Mononuclear cell (primary cell): ENCODE results near the gene EEA1. TPM values are rescaled to one million over a fixed set of nuclear protein-coding genes. Genes with fewer than 3 reads are reported as not detected.
"Not testable (repeated sequence)": the region's sequence is repeated elsewhere in the genome, so short reads cannot be mapped to it uniquely, and the experiment has no call there.

Source experiments
- H3K27me3 ChIP-seq: 2 replicates; pipeline ENCODE4 v1.6.0; 2011; ENCODE audit warnings: low read length, control low read depth; ENCODE audit not compliant: insufficient read depth
- H3K4me1 ChIP-seq: 2 replicates; pipeline ENCODE4 v1.5.1; 2011; ENCODE audit warnings: mild to moderate bottlenecking, low read length, control low read depth; ENCODE audit not compliant: insufficient read depth
- H3K4me3 ChIP-seq: 2 replicates; pipeline ENCODE4 v1.5.1; 2011; ENCODE audit warnings: mild to moderate bottlenecking, low read length, moderate library complexity
- H3K9me3 ChIP-seq: 2 replicates; pipeline ENCODE4 v1.5.1; 2011; ENCODE audit warnings: low read depth, mild to moderate bottlenecking, control low read depth, low read length
- total RNA-seq: library from RNA; depleted of rRNA; stranded (reverse); fragments of >200 nt; gene quantifications from one replicate; pipeline ENCODE4 v1.2.3, GENCODE V29; 2012

EEA1 gene
- total RNA-seq, 1 donor, result 6.2 TPM

DNA sequence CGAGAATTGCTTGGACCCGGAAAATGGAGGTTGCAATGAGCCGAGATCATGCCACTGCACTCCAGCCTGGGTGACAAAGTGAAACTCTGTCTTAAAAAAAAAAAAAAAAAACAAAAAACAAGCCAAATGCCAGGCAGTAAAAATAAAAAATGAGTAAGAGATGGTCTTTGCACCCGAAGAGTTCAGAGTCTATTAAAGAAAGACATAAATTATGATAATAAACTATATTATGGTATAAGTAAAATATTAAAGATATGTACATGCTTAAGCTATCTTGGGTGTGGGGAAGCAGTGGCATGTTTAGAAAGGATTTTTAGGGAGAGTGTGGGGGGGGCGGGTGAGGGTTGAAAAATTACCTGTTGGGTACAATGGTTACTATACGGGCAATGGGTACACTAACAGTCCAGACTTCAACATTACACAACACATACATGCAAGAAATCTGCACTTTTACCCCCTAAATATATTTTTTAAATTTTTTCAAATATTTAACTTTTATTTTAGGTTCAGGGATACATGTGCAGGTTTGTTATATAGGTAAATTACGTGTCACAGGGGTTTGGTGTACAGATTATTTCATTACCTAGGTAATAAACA lies 99.3 kb downstream of the EEA1 start:
- H3K9me3 ChIP-seq, result no peaks in the 10 kb centered on the region
- no peaks in the 10 kb centered on the region for H3K27me3 ChIP-seq
- no peaks in the 10 kb centered on the region for H3K4me1 ChIP-seq
- H3K4me3 ChIP-seq, result no peak overlapping the region

DNA sequence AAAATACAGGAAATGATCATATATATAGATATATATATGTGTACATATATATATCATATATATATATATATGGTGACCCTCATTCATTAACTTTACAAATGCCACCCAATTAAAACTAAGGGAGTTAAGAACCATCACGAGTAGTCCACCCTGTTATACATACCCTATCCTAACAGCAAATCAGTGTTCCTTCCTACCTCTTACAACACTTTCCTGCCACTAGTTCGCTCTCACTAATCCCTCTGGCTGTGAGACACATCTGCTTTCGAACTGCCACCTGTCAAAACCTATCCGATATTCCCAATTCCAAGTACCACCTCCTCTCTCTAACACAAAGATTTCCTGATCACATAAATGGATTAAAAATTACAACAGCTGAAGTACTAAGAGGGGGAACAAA lies 100.5 kb downstream of the EEA1 start:
- H3K4me3 ChIP-seq, result no peak overlapping the region
- H3K27me3 ChIP-seq, result no peaks in the 10 kb centered on the region
- no peaks in the 10 kb centered on the region for H3K4me1 ChIP-seq
- H3K9me3 ChIP-seq, result no peaks in the 10 kb centered on the region

- Histone ChIP-seq H3K4me3 (no peak overlapping the region), H3K4me1 (no peaks in the 10 kb centered on the region), H3K9me3 (no peaks in the 10 kb centered on the region), H3K27me3 (no peaks in the 10 kb centered on the region)
Measured at GRCh38 chr12:92827836-92828431, 101.2 kb downstream of the EEA1 start.

- no peak overlapping the region for H3K4me3 ChIP-seq
- no peaks in the 10 kb centered on the region for H3K27me3 ChIP-seq
- no peaks in the 10 kb centered on the region for H3K4me1 ChIP-seq
- no peaks in the 10 kb centered on the region for H3K9me3 ChIP-seq
Measured at GRCh38 chr12:92821142-92821541, 108.0 kb downstream of the EEA1 start.

DNA sequence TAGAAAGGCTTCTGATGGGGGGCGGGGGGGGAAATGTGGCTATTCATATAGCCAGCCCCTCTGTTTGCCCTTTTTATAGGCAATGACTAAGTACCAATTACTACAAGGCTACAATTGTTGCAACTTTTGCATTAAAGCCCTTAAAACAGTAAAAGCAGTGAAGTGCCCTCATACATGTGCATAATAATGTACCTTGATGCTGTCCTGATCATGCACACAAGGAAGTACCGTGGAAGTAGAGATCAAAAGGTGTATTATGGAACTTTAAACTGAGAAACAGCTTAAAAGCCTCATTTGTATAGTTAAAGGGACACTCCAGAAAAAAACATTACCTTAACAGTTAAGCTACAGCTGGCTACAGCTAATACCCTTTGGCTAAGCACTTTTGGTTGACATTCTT lies 114.5 kb downstream of the EEA1 start:
- H3K4me3 ChIP-seq, result no peak overlapping the region
- no peaks in the 10 kb centered on the region for H3K27me3 ChIP-seq
- no peaks in the 10 kb centered on the region for H3K9me3 ChIP-seq
- H3K4me1 ChIP-seq, result no peaks in the 10 kb centered on the region

DNA sequence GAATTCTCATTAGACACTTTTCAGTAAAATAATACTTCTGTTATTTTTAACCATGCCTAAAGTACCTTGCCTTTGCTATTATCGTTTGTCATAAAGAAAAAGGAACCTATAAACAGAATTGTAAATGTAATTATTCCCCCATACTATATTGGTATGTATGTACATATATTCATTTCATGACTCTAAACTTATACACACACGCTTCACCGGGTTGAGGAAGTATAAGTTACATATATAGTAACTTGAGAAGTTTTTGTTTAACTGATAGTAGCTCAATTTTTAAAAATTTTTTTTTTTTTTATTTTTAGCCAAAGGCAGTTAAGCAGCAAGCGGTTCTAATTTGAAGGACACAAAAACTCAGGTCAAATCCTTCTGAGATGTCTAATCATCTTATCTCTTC lies 118.7 kb downstream of the EEA1 start:
- no peaks in the 10 kb centered on the region for H3K27me3 ChIP-seq
- no peak overlapping the region for H3K4me3 ChIP-seq
- no peaks in the 10 kb centered on the region for H3K4me1 ChIP-seq
- no peaks in the 10 kb centered on the region for H3K9me3 ChIP-seq

DNA sequence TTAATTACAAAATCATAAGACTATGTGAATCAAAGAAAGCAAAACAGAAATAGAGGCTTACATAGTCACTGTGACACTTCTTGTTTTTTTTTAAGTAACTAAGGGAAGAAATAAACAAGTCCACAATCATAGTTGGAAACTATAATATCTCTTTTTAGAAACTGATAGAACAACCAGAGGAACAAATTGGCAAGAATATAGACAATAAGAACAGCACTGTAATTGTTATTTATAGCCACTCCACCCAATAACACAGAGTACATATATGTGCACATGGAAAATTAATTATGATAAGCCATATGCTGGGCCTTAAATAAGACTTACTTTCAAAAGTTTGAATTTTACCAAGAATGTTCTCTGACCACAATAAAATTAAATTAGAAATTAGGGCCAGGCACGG lies 125.2 kb downstream of the EEA1 start:
- H3K4me3 ChIP-seq, result no peak overlapping the region
- H3K9me3 ChIP-seq, result no peaks in the 10 kb centered on the region
- H3K27me3 ChIP-seq, result no peaks in the 10 kb centered on the region
- H3K4me1 ChIP-seq, result no peaks in the 10 kb centered on the region

DNA sequence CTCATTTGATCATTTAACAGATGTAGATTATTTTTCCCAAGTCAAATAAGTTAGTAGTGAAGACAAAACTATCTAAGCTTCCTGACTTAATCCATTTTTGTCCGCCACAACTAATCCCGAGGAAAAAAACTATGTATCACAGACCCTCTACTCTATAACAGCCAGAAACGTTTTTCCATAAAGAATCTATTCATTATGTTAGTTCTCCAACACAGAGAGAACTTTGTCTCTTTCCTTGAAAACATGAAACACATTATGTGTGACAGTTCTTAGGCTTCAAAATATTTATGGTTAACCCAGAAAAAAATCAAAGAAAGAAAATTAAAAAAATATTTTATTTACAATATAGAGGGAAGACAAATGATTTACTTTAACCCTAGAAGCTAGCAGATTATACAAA lies 126.2 kb downstream of the EEA1 start:
- H3K9me3 ChIP-seq, result no peaks in the 10 kb centered on the region
- H3K27me3 ChIP-seq, result no peaks in the 10 kb centered on the region
- H3K4me1 ChIP-seq, result no peaks in the 10 kb centered on the region
- no peak overlapping the region for H3K4me3 ChIP-seq

DNA sequence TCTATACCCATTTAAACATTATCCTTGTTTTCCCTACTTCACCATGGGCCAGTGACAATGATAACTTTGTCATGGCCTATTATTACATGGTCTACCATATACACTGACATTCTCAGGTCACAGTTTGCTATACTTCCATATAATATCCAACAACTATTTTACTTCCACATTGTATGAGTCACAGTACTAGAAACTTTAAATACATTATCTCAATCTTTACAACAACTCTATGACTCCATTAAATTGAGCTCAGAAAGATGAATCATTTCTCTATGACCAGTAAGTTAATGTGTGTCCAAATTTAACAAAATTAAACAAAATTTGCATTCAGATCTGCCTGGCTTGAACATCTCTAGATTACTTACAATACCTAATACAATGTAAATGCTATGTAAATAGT lies 132.4 kb downstream of the EEA1 start:
- no peak overlapping the region for H3K4me3 ChIP-seq
- no peaks in the 10 kb centered on the region for H3K9me3 ChIP-seq
- H3K27me3 ChIP-seq, result no peaks in the 10 kb centered on the region
- no peaks in the 10 kb centered on the region for H3K4me1 ChIP-seq

GRCh38 chr12:92794814-92795213 lies 134.3 kb downstream of the EEA1 start:
- no peaks in the 10 kb centered on the region for H3K27me3 ChIP-seq
- no peaks in the 10 kb centered on the region for H3K9me3 ChIP-seq
- H3K4me3 ChIP-seq, result no peak overlapping the region
- no peaks in the 10 kb centered on the region for H3K4me1 ChIP-seq

DNA sequence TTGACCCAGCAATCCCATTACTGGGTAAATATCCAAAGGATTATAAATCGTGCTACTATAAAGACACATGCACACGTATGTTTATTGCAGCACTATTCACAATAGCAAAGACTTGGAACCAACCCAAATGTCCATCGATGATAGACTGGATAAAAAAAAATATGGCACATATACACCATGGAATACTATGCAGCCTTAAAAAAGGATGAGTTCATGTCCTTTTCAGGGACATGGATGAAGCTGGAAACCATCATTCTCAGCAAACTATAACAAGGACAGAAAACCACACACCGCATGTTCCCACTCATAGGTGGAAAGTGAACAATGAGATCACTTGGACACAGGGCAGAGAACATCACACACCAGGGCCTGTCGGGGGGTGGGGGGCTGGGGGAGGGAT lies 134.7 kb downstream of the EEA1 start:
- not testable (repeated sequence) for H3K4me1 ChIP-seq, H3K27me3 ChIP-seq, H3K4me3 ChIP-seq, H3K9me3 ChIP-seq

- Histone ChIP-seq H3K4me1 (no peaks in the 10 kb centered on the region), H3K9me3 (no peaks in the 10 kb centered on the region), H3K4me3 (no peak overlapping the region), H3K27me3 (no peaks in the 10 kb centered on the region)
Measured at GRCh38 chr12:92786045-92786444, 143.1 kb downstream of the EEA1 start.

DNA sequence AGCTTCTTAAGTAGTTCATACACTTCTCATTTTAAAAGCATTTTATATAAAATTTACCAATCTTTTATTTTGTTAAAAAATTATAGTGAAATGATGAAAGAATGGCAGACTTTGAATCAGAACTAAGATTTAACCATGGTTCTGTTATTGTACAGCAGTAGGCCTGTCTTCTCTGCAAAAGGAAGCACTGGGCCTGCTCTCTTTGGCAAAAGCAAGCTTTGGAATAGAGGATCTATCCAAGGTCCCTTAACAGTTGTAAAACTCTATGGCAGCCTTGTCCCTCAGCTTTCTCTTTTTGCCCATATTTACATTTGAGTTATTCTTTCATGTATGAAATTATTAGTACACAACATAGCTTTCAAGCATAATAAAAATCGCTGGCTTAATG lies 143.5 kb downstream of the EEA1 start:
- H3K4me3 ChIP-seq, result no peak overlapping the region
- no peaks in the 10 kb centered on the region for H3K9me3 ChIP-seq
- H3K4me1 ChIP-seq, result no peaks in the 10 kb centered on the region
- H3K27me3 ChIP-seq, result no peaks in the 10 kb centered on the region

- Histone ChIP-seq H3K9me3 (no peaks in the 10 kb centered on the region), H3K4me3 (no peak overlapping the region), H3K4me1 (no peaks in the 10 kb centered on the region), H3K27me3 (no peaks in the 10 kb centered on the region)
Measured at GRCh38 chr12:92784797-92785562, 144.1 kb downstream of the EEA1 start.

- no peaks in the 10 kb centered on the region for H3K9me3 ChIP-seq
- no peaks in the 10 kb centered on the region for H3K27me3 ChIP-seq
- H3K4me3 ChIP-seq, result no peak overlapping the region
- H3K4me1 ChIP-seq, result no peaks in the 10 kb centered on the region
Measured at GRCh38 chr12:92784356-92784755, 144.7 kb downstream of the EEA1 start.

DNA sequence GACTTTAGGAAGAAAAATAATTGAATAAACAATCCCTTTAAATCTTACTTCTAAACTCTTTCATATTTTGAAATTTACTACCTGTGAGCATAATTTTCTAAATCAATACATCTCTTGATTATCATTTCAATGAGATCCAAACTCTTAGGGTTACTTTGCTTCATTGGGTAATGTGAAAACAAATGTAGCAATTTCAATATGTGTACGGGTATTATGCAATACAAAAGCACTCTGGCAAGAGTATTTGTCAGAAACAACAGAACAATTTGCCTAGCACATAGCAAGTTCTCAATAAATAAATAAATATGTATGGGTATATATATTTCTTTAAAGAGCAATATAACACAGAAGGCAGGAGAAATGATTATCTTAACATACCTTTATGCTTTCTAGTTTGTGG lies 149.2 kb downstream of the EEA1 start:
- no peaks in the 10 kb centered on the region for H3K27me3 ChIP-seq
- H3K9me3 ChIP-seq, result no peaks in the 10 kb centered on the region
- no peak overlapping the region for H3K4me3 ChIP-seq
- no peaks in the 10 kb centered on the region for H3K4me1 ChIP-seq
